GM21526 (cell line): ENCODE results near the gene AP3S2.
"Not testable (repeated sequence)": the region's sequence is repeated elsewhere in the genome, so short reads cannot be mapped to it uniquely, and the experiment has no call there.

Source experiments
- ATAC-seq: cut with Tn5 transposase; IDR thresholded peaks from one replicate; pipeline ENCODE4 v1.9.1; 2021; ENCODE audit warnings: moderate library complexity; ENCODE audit not compliant: unreplicated experiment, low FRiP score

AP3S2 gene

DNA sequence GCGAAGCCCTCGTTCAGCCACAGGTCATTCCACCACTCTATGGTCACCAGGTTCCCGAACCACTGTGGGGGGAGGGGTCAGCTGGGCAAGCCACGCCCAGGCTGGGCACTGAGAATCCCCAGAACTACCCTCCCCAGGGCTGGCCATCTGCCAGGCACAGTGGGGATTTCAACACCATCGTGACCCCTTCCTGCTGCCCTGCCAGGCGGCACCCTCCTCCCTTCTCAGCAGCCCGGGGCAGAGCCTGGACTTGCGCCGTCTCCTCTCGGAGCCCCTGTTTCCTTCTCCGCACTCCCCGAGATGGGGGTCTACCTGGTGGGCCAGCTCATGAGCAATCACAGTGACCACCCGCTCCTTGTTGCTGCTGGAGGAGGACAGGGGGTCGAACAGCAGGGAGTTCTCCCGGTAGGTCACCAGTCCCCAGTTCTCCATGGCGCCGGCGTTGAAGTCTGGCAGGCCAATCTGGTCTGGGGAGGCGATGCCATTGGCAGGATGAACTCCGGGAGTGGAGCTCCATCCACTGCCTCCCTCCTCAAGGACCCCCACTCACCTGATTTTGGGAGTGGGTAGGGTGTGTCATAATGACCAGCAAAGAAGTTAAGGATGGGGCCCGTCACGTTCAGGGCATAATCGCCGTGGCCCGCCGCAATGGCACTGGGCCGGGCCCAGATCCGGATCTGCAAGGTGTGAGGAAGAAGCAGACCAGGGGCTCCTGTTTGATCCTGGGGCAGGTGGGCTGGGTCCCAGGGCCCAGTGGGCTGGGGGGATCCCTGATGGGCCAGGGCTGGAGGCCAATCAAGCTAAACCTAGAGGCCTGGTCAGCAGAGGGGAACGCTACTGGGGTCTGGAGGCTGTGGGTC is 89.6 kb downstream of the AP3S2 start:
- no peak for ATAC-seq

DNA sequence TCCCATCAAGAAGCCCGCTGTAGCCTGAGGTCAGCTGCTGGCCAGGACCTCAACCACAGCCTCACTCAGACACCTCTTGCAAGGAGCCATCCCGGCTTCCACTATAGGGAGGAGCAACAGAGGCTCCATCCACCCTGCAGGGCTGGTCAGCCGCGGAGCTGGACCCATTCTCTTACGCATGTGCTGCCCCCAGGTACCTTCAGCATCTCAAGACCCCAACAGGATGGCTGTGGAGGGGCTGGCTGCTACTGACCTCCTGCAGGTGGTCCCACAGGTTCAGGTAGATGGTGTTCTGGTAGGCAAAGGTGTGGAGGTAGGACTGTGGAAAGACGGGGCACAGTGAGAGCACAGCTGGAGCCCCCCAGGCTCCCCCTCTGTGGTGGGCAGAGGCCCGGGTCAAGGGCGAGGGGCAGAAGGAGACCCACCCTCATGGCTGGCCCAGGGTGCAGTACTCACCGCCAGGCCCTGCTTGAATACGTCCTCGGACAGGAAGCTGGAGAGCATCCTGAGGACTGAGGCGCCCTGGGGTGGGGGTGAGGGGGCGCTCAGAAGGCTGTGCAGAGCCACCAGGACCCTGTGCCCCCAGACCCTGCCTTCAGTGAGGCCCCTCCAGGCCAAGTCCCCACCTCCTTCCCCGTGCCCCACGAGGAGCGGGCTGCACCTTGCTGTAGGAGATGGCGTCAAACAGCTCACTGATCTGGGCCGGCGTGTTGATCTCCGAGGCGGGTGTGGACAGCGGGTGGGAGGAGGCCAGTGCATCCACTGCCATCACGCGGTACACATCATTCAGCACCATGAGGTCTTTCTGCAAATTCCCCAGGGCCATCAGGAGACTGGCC is 90.6 kb downstream of the AP3S2 start:
- ATAC-seq = no peak

DNA sequence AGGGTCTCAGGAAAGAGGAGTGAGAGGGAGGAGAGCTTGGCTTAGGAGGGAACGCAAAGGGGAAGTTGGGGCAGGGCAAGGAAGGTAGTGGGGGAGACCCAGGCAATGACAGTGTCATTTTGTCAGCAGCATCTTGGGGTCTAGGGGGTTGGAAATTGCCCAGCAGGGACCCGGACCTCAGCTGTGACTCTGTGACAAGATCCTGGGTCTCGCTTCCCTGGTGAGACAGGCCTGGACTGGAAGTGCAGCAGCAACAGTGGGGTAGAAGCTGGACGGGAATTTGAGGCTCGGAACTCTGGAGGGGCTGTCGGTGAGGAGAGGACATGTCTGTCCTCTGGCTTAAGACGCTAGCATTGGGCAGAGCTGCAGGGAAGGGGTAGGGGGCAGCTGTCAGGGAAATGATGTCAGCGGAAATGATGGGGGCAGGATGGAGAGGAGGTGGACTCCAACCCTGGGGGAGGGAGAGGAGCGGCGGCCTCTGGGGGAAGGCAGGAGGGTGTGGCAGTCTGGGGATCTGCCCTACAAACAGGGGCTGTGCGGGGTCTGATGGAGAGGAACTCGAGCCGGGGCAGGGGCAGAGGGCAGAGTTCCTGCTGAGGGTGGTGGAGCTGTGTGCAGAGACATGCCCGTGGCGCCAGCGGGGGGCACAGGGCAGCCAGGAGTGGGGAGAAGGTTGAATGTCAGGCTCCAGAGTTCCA is 91.4 kb downstream of the AP3S2 start:
- ATAC-seq = no peak

DNA sequence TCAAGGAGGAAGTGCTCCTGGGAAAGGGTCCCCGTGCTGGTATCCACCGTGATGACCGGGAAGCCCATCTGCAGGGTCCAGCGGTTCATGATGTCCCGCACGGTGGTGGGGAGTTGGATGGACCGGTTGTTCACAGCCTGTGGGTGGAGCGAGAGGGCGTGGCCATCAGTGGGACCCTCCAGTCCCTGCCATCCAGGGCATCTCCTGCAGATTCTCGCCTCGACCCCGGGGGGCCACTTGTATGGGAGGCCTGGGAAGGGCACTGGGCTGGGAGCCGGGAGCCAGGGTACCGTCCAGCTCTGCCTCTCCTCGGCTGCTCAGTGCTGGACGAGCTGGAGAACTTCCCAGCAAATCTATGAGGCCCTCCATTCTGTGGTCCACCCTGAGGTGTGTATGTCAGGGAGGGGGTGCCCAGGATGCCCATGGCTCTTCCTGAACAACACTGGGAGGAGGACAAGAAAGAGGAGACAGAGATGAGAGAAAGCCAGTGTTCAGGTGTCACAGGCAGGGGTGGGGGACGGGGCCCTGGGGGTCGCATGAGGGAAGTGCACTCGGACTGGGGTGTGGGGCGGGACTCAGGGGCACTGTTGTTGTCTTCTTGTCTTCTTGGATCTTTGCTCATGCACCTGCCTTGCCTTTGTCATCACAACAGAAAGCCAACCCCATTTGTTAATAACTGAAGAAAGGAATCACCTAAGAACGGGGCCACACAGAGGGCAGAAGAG is 92.2 kb downstream of the AP3S2 start:
- no peak for ATAC-seq

DNA sequence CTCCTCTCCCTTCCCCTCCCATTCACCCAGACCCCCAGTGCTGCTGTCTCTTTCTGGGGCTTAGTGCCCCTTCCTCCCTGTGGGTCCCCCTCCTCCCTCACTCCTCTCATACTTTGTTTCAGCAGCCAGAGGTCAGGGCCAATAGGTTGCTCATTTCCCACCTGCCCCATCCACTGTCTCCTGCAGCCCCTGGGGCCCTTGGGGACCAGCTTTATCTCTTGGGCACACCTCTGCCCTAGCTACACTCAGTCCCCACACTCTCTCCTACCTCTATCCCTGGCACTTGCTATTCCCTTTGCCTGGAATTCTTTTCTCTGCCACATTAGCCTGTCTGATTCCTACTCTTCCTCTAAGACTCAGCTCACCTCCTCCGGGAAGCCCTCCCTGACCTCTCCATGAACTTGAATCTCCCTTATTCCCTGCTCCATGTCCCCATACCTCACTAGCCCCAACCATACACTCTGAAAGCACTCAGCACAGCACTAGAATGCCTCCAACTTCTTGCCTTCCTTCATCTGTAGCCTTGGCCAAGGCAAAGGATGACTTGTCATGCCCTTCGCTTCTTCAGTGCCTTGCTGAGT is 93.8 kb downstream of the AP3S2 start:
- ATAC-seq = no peak

DNA sequence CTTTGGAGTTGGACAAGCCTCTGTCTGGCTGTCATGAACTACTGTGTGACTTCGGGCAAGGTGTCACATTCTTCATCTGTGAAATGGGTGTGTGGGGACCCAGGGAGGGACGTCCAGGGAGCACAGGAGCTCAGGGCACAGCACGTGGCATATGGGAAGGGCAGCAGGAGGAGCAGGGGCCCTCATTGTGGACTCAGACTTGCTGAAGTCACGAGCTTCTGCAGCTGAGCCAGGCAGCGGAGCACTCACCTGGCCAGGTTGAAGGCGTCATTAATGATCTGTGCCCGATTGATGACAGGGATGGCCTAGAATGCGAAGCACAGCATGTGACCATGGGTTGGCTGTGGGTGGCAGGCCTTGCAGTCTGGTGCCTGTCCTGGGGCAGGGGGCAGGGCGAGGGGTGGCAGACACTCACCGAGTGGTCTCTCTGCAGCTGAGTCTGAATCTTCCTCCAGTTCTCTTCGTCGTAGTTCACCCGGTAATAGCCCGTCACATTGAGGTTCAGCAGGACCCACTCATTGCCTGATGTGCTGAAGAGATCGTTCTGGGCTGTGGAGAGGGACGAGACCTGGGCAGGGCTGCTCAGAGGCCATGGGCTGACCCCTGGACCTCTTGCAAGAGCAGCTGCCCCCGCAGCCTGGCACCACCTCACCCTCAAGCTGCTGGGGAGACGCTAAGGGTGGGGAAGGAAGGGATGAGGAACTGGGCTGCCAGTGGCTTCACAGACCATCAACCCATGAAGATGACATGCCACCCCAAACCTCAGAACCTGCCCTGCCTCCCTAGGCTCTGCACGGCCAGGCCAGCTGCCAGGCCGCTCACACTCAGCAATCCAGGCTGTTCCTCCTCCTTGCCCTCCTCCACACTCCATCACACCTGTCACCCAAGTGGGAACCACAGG is 94.5 kb downstream of the AP3S2 start:
- no peak for ATAC-seq

DNA sequence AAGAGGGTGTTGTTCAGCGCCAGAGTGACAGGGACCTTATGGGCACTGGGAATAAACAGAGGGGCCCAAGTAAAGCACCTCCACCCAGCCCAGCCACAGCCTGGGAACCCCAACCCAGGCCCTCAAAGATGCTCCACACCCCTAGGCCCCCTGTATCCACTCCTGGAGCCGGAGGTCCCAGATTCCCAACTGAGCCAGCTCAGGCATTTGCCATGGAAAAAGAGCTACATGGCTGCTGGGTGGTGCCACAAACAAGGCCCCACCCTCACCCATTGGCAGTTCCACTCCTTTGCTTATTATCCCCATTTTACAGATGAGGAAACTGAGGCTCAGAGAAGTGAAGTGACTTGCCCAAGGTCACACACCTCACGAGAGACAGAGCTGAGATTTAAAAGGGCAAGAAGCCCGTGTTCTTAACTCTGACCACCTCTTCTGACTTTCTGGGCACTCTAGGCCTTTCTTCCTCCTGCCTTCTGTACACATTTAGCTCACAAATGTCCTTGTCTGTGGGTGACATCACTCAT is 96.1 kb downstream of the AP3S2 start:
- ATAC-seq = no peak

DNA sequence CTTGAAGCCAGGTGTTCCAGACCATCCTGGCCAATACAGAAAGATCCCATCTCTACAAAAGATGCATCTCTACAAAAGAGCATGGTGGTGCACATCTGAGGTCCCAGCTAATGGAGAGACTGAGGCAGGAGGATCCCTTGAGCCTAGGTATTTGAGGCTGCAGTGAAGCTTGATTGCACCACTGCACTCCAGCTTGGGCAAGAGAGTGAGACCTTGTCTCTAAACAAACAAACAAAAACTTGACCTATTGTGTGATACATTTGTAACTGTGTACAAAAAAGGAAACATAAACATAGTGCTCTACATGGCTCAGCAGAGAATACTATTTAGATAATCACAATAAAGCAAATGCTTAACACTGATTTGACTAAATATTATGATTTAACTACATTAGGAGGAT is 97.8 kb downstream of the AP3S2 start:
- ATAC-seq = no peak

DNA sequence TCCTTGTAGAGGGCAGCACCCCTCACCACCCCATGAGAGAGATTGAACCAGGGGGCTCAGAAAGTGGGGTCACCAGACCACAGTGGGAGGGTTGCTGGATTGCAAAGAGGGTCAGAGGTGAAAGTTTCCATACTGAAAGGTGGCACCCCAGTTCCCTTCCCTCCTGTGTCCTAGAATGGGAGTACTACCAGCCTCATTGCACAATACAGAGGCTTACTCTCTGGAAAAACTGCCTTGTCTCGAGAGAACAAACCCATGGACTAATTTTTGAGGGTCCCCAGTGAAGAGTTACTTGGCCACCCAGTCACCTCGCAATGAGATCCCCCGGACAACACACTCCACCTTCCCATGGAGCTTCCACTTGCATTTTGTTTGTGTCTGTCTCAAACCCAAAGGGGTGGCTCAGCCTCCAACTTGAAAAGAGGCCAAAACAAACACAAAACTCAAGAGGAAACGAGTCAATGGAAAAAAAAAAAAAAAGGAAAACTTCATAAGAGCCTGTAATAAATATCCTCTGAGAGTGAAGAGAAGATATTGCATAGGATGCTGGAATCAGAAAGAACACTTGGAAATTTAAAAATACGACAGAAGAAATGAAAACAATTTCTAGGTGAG is 99.1 kb downstream of the AP3S2 start:
- ATAC-seq = no peak

DNA sequence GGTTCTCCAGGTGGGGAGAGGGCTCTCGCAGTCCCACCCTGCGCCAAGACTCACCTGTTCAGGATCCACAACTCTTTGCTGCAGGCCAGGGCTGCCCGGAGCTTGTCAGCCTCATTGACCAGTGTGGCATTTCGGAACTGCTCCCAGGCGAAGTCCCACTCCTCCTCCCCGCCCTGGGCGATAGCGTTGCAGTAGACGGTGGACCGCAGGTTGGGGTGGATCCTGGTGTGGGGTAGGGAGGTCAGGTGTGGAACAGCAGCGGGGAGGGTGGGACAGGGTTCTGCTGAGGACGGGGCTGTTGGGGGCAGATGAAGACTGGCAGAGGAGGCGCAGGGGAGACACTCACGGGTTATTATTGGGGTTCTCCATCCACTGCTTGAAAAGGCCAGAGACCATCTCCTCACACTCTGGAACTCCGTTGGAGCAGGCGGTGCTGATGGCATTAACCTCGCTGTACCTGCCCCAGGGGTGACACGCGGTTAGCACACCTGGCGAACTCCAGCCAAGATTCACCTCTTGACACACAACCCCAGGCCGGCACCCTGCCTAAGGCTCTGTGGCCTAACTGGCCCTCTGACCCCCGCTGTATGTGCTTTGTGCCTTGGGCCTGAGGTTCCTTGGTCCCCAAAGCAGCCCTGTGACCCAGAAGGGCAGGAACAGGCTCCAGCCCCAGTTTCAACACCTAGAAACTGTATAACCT is 101.5 kb downstream of the AP3S2 start:
- no peak for ATAC-seq

DNA sequence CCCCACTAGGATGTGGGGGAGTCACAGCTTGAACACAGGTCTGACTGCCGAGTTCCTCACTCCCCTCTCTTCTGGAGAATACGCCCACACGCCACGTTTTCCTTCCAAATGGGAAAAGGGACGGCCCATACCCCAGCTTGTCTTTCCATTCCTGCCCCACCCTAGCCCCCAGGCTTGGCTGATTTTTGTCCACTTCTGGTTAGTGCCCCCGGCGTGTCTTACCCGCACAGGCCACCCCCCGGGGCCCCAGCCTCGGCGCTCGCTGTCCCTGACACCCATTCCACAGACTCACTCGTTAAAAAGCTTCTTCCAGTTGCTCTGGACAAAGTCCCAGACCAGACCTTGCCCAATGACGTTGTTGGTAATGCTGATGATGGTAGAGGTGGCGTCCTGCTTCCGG is 103.1 kb downstream of the AP3S2 start:
- no peak for ATAC-seq

DNA sequence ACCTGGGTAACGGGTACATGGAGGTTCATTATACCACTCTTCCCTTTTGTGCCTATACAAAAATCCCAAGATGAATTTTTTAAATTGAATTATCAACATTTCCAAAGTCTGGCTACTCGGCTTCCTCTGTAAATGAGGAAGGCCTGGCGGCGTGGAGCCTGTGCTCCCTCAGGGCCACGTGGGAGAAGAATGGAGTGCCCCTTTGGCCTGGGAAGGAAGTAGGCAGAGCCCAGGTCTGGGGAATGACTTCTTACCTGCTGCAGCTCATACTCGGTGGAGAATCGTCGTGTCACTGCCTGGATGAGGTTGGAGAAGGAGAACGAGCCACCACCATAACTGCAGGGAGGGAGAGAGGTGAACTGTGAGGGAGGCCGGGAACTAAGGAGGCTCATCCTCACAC is 103.6 kb downstream of the AP3S2 start:
- no peak for ATAC-seq

DNA sequence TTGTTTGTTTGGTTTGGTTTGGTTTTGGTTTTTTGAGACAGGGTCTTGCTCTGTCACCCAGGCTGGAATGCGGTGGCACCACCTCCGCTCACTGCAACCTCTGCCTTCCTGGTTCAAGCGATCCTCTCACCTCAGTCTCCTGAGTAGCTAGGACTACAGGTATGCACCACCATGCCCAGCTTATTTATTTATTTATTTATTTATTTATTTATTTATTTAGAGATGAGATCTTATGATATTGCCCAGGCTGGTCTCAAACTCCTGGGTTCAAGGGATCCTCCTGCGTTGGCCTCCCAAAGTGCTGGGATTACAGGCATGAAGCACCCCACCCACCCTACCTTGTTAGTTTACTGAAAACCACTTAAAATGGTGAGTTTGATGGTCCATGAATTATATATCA is 105.2 kb downstream of the AP3S2 start:
- ATAC-seq = not testable (repeated sequence)

DNA sequence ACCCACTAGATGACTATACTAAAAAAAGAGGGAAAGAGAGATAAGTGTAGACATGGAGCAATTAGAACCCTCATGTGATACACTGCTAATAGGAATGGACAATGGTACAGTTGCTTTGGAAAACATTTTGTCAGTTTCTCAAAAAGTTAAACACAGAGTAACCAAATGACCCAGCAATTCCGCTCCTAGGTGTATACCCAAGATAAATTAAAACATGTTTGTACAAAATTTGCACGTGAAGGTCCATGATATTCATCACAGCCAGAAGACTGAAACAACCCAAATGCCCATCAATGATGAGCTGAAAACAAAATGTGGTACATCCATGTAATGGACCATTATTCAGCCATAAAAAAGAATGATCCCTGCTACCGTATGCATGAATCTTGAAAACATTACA is 105.8 kb downstream of the AP3S2 start:
- ATAC-seq = no peak

DNA sequence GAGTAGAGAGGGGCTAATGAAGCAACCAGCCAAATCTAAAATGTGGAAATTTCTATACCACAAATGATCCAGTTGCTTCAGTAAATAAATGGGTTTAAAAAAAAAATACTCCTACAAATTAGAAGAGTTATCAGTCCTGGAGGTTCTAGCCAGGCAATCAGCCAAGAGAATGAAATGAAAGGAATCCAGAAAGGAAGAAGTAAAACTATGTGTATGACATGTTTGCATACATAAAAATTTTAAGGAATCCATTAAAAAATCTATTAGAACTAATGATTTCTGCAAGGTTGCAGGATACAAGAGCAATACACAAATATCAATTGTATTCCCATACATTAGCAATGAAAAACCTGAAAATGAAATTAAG is 108.0 kb downstream of the AP3S2 start:
- no peak for ATAC-seq

DNA sequence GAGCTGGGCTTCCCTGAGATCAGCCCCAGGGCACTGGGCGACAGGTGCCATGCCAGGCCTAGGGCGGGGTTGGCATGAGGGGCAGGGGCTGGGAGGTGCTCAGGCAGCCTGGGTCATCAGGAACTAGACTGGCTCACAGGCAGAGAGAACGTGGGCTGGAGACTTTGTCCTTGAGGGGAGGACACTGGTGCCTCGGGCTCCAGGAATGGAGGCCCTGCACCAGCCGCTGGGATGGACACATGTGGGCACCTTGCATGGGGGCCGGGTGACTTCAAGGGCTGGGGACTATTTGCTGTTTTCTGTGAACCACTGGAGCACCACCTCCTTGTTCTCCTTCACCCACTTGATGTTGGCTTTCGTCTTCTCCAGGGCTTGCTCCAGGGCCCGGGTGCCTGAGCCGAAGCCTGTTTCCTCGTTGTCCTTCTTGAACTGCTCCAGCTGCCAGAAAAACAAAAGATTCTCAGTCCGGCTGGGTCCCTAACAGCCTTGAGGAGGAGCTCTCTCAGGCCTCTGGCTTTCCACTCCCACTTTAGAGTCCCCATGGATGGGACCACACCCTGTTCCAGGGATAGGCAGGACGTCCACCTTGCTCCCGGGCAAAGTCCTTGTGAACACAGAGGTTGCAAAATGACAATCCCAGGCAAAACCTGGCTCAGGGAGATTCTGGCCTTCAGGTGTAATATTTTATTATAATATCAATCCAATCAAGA is 108.6 kb downstream of the AP3S2 start:
- ATAC-seq = no peak

DNA sequence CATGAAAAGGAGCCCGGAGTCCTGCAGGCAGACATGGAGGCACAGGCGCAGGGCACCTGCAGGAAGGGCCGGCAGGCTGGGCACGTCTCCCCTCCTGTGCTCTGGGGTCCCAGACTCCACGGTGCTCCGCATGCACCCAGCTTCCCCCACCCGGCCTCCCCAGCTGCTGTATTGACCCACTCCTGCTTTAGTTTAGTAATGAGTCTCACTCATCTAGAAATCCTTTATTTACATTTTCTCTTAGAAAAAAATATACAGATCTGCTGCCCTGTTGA is 109.2 kb downstream of the AP3S2 start:
- ATAC-seq = no peak
